Mucosa of descending colon (tissue), 3 donors: Measurements from ENCODE around the gene STARD3. TPM values are rescaled to one million over a fixed set of nuclear protein-coding genes. Genes with fewer than 3 reads are reported as not detected.
A peak's percentile ranks its signal among the peaks of the same experiment; 100 is the strongest.

ENCODE experiments used
- ATAC-seq: fragments of 200-7000 bp; cut with Tn5 transposase; one replicate; pipeline ENCODE4 v1.9.1; 2020; ENCODE audit warnings: mild to moderate bottlenecking, moderate library complexity
- DNase-seq, 3 donors: peaks; one replicate each; pipeline ENCODE4 v3.0.0-alpha.2; 2020
- H3K36me3 ChIP-seq: fragments of 200-600 bp; one replicate; pipeline ENCODE4 v1.8.0; 2021; ENCODE audit warnings: low read depth, mild to moderate bottlenecking
- H3K4me1 ChIP-seq: fragments of 200-600 bp; one replicate; pipeline ENCODE4 v1.8.0; 2021; ENCODE audit warnings: low read depth, mild to moderate bottlenecking
- H3K4me3 ChIP-seq: fragments of 200-600 bp; one replicate; pipeline ENCODE4 v1.8.0; 2021; ENCODE audit warnings: mild to moderate bottlenecking
- H3K9me3 ChIP-seq: fragments of 200-600 bp; one replicate; pipeline ENCODE4 v1.8.0; 2021; ENCODE audit warnings: mild to moderate bottlenecking
- CTCF ChIP-seq: fragments of 200-600 bp; IDR thresholded peaks from one replicate; pipeline ENCODE4 v1.8.0; 2022; ENCODE audit warnings: antibody characterized with exemption, mild to moderate bottlenecking
- intact Hi-C, 2 donors: fragments of 100-400 bp; cut with DNase I in 1 of 2; cut with micrococcal nuclease in 1 of 2; formaldehyde crosslinking; loops; one replicate each; pipeline versions ENCODE4 v1.11.0 to v1.11.1; 2022; cut with DNase I, micrococcal nuclease
- total RNA-seq, 3 donors: library from RNA; stranded (reverse); fragmentation: NEBNext Ultra II Directional in 2 of 3; extraction: Animal tissue kit (Norgen Biotek cat#: 25700) in 2 of 3; gene quantifications; one replicate each; pipeline versions ENCODE4 v1.2.1 to v1.2.4, GENCODE V29; 2021 to 2023
- donor health status: DM: no; HTN: no; CAD: no; lungs with moderate emphysema.
- donor health status: DM: no; HTN: no; CAD: no.
- donor health status: DM: no; HTN: yes; CAD: no.

STARD3 gene
- total RNA-seq, 3 donors from 2014 or later: 36.1 to 58.8 (median 57.6) TPM

- H3K4me3 ChIP-seq: no peak overlapping the region
- intact Hi-C loops: no loop called here
- ATAC-seq (no peak), DNase-seq (peak in 2 of 3 donors; percentile 36 to 66)
- no peaks in the 10 kb centered on the region for H3K36me3 ChIP-seq
- no peaks in the 10 kb centered on the region for H3K9me3 ChIP-seq
- H3K4me1 ChIP-seq: peaks cover 43% of the 10 kb centered on the region
- TF ChIP-seq CTCF: no peak
Measured at GRCh38 chr17:39667262-39667944, 30.5 kb downstream of the STARD3 start.

GRCh38 chr17:39667945-39668924 is 31.3 kb downstream of the STARD3 start, which contains the start of gene PNMT:
TSS of gene PNMT (plus strand) at chr17:39668453. CDS start at chr17:39668476, 23 bp downstream.
- ATAC-seq (peak; percentile 58), DNase-seq (peak; percentile 80 to 86 (median 86))
- Histone ChIP-seq H3K4me1 (peaks cover 35% of the 10 kb centered on the region), H3K36me3 (no peaks in the 10 kb centered on the region), H3K9me3 (no peaks in the 10 kb centered on the region), H3K4me3 (no peak within 1 kb of the TSS)
- TF ChIP-seq CTCF: peak; percentile 64
- intact Hi-C loops: no loop called here

GRCh38 chr17:39669897-39670735 is 33.2 kb downstream of the STARD3 start:
- ATAC-seq: no peak
- H3K4me3 ChIP-seq: no peak overlapping the region
- intact Hi-C loops: no loop called here
- TF ChIP-seq CTCF: no peak
- H3K4me1 ChIP-seq: peaks cover 32% of the 10 kb centered on the region
- no peaks in the 10 kb centered on the region for H3K36me3 ChIP-seq
- peak in 1 of 3 donors; percentile 44 for DNase-seq
- H3K9me3 ChIP-seq: no peaks in the 10 kb centered on the region

- Histone ChIP-seq H3K4me1 (peaks cover 39% of the 10 kb centered on the region), H3K9me3 (no peaks in the 10 kb centered on the region), H3K4me3 (no peak overlapping the region), H3K36me3 (no peaks in the 10 kb centered on the region)
- no peak for ATAC-seq
- intact Hi-C loops: no loop called here
- peak in 1 of 3 donors; percentile 35 for DNase-seq
- no peak for TF ChIP-seq CTCF
Measured at GRCh38 chr17:39670746-39671145, 33.8 kb downstream of the STARD3 start.
